NCI-H524 (cell line): ENCODE measurements around the gene PABPC1L.

Experiments used
- DNase-seq, 2 experiments: peaks; one replicate each; lab custom pipeline; 2025; lab: John Stamatoyannopoulos, UW

The PABPC1L gene

DNA sequence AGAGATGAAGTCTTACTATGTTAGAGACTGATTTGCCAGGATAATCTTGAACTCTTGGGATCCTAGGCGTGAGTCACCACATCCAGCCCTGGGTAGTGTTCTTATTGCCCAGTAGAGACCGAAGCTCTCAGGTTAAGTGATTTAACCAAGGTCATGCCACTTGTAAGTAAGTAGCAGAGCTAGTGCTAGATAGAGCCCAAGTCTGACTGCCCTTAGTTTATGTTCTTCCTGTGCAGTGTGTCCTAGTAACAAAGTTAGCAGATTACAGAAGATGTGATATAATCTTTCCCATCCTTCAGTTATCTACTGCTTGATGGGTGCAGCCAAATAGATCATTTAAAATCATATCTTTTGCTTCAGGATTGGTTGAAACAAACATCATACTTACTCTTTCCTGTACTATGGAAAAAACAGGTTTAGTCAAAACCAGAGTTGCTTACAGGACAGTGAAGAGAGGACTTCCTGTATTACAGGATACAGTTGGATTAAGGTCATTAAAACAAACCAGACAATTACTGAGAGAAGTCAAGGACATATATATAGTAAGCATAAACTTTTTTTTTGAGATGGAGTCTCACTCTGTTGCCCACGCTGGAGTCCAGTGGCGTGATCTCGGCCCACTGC is 9.5 kb upstream of the PABPC1L start:
- no peak for DNase-seq

DNA sequence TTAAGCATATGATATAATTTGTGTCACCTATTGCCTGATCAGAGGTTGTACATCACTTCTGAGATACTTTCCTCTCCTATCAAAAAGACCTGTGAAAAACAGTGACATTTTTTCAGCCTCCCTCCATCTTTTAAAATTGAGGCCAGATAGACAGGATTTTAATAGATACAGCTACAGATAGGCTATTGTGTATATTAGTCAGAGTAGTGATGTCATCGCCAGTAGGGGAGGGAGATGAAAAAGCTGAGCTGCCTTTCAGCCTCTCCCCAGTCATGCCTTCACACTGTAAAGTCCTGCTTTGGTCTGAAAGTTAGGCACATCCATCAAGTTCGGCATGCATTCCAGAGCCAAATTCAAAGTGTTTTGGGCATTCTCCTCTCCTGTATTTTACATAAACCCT is 7.9 kb upstream of the PABPC1L start:
- DNase-seq = no peak

DNA sequence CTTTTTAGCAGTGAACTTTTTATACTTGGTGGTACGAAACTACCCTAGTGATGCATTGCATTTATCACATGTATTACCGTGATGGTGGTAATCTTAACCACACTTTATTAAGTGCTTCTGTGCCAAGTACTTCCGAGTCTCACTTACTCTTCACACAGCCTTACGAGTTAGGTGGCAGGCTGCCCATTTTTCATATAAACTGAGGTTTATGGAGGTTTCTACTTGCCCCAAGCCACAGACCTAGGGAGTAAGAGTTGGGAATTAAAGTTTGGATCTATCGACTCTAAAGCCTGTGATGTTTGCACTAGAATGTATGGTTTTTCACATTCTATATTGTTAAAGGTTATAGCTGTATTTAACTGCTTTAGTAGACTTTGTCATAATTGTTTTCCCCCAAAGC is 5.5 kb upstream of the PABPC1L start:
- no peak for DNase-seq

DNA sequence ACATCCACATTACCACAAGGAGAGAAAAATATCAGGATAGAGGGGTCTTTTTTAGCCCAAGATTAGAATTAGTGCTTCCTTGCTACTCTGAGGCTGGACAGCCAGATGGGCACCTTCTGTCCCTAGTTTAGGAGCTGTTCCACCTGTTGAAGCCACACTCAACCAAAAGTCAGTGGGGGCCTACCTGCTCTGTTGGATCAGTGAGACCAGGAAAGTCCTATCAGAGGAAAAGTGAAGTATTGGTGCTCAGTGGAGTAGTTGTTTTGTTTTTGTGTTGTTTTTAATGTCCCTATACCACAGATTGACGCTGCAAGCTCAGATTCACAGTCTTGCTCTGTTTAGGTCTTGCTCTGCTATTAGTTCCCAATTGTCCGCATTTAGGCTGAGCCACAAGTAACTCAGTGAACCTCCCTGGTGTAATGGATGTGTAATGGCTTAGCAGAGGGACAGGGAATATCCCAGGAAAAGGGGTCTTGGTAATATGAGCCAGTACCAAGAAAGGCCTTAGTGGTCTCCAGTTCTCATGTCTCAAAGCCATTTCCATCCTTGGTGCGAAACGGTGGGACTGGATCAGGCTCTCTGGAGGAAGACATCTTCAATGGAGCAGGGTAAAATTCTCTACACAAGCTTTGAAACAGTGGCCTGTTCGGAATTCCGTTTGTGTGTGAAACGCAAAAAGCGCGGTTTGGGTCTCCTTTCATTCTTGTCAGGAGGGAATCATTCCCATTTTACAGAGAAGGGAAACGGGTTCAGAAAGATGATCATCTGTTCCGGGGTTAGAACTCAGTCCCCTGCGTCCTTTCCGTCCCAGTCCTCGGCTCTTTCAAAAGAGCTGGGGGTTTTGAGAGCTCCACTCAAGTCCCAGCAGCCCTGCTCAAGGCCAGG is 631 bp upstream of the PABPC1L start:
- no peak for DNase-seq

DNA sequence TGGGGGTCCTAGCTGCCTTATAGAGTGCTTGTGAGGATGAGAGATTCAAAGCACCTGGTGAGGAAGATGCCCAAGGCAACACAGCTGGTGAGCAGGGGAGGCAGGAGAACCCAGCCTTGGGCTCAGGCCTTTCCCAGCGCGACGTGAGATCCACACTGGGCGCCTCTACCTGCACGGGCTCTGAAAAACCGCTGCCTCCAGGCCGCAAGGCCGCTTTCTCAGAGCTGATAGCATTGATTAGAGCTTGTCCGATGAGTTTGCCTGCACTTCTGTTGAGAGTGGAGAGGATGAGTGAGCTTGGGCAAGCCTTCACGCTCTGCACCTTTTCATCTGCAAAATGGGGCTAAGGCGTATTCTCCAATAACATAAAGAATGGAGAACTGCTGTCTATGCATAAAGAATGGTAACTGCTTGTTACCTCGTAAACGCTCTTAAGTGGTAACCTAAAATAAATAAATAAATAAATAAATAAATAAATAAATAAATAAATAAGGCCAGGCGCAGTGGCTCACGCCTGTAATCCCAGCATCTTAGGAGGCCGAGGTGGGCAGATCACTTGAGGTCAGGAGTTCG is 916 bp downstream of the PABPC1L start:
- DNase-seq = no peak

DNA sequence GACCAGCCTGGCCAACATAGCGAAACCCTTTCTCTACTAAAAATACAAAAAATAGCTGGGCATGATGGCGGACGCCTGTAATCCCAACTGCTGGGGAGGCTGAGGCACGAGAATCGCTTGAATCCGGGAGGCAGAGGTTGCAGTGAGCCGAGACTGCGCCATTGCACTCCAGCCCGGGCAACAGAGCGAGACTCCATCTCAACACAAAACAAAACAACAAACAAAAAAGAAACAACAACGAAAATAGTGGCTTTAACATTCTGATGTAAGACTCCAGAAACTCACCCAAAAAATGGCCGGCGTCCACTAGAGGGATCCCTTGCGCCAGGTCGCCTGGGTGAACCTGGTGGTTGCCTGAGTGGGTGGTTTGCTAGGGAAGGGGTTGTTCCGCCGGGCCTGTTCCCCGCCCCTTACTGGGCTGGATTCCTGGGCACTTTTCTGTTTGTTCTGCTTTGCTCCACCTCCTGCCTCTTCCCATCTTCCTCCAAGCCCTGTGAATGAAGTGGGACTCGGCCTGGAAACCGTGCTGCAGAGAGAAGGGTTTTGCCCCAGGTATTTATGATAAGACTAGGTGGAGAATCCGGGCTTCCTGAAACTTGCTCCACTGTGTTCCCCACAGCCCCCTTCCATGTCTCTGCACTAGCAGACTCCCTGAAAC is 1.5 kb downstream of the PABPC1L start:
- DNase-seq = peak in 1 of 2 experiments; percentile 11

DNA sequence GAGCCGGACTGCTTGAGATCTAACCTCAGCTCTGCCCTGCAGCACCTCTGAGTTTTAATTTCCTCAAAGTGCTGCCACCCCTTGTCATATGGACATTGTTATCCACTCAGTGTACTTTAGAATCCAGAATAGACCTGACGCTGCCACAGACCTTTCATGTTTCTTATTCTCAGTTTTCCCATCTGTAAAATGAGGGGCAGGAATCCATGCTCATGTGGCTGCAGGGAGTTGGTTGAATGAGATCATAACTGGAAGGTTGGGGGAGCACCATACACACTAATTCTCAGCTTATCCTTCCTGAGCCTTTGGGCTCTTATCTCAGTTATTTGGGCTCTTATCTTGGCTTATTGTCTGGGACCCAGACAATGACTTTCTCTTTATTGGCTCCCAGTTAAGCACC is 2.3 kb downstream of the PABPC1L start:
- DNase-seq = no peak

DNA sequence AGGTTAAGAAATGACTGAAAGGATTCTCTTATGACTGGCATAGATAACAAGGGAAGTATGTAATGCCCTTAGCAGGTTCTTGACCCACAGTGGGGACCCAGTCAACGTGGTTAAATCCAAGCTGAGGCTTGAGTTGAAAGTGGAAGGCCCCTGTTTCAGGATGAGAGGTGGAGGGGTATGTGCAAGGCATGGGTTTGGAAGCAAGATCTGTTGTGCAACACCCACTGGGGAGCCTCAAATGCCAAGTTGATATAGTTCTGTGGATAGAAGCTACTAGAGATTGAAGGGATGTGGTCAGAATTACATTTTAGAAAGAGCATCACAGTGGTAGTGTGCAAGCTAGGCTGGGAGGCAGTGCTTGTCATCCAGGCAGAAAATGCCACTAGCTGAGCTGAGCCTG is 5.1 kb downstream of the PABPC1L start:
- no peak for DNase-seq

DNA sequence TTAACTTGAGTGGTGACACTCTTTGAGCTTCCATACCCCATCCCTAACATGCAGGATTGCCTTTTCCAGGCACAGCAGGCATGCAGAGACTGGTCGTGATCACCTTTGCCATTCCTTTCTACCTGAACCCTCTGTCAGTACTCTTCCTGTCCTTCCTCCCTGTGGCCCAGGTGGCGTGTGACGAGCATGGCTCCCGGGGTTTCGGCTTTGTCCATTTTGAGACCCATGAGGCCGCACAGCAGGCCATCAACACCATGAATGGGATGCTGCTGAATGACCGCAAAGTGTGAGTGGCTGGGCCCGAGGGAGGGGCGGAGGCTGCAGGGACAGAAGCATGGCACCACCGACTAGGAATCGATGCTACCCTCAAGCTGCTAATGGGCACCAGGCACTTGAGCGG is 6.7 kb downstream of the PABPC1L start:
- DNase-seq = no peak

DNA sequence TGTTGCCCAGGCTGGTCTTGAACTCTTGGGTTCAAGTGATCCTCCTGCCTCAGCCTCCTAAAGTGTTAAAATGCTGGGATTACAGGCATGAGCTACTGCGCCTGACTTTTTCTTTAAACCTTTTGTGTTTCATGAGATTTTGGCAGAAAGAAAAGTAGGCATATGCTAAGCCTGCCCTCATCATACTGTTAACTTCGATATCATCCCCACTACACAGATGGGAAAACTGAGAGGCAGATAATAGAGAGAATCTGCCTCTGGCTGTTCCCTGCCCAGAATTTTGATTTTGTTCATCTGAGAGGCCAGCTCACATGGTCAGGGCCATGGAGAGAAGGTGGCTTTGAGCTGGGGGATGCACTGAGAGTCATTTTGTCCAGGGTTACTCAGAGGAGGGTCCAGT is 7.5 kb downstream of the PABPC1L start:
- no peak for DNase-seq

DNA sequence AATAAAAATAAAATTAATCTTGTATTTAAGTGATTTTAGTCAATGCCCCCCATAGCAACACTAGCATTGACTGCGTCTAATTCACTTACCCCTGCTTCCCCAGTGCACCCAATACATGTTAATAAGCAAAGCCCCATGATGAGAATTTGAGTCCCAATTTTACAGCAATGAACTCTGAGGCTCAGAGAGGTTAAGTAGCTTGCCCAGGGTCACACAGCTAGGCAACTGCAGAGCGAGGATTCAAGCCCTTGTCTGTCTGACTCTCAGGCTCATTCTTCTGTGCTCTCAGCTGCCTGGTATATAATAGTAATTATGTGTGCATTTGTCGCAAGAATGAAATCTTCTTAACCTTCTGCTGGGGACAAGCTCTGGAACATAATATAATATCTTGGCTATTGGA is 8.5 kb downstream of the PABPC1L start:
- DNase-seq = no peak

DNA sequence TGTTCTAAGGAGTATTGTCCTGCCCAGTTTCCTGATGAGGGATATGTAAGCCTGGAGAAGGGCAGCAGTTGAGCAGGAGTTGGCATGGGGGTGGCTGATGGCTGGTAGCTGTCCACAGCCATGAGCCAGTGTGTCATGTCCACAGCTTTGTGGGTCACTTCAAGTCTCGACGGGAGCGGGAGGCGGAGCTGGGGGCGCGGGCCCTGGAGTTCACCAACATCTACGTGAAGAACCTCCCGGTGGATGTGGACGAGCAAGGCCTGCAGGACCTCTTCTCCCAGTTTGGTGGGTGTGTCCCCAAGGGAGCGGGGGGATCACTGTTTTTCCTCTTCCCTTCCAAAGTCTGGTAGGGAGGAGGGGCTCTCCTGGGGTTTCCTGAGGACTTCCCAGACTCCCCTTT is 8.9 kb downstream of the PABPC1L start:
- no peak for DNase-seq

DNA sequence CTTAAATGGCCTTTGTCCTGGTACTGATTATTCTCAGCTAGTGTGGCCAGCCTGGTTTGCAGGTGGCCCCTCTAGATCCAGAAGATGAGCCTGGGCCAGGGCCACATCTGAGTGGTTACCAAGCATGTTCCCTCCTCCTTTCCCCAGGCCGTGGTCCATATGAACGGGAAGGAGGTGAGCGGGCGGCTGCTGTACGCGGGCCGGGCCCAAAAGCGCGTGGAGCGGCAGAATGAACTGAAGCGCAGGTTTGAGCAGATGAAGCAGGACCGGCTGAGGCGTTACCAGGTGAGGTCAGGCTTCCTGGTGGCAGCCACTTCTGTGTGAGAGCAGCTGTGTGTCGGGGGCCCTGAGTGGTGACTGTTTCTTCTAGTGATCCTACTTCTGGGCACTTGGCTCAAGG is 11.6 kb downstream of the PABPC1L start:
- DNase-seq = no peak

DNA sequence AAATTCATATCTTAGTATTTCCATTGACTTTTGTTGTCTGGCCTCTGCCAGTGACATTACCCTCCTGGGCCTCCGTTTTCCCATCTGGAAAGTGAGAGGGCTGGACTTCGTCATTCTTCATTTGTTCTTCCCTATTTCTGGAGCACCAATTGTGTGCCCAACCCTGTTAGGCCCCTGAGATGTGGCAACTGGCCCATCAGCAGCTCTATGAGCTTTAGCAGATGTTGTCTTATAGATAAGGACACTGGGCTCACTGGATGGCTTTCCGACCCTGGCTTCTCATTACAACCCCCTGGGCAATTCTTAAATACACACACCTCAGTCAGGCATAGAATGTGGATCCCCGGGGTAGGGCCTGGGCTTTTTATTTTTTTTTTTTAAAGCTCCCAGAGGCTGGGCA is 14.7 kb downstream of the PABPC1L start:
- no peak for DNase-seq

DNA sequence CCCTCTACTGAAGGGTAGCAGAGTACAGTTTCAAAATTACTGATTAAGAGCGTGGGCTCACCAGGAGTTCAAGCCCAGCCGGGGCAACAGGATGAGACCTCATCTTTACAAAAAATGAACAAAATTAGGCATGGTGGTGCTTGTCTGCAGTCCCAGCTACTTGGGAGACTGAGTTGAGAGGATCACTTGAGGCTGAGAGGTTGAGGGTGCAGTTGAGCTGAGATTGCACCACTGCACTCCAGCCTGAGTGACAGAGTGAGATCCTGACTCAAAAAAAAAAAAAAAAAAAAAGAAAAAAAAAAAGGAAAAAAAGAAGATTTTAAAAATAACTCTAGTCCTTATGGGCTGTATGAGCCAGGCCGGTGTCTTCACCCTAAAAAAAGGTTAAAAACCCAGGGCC is 18.7 kb downstream of the PABPC1L start:
- no peak for DNase-seq

DNA sequence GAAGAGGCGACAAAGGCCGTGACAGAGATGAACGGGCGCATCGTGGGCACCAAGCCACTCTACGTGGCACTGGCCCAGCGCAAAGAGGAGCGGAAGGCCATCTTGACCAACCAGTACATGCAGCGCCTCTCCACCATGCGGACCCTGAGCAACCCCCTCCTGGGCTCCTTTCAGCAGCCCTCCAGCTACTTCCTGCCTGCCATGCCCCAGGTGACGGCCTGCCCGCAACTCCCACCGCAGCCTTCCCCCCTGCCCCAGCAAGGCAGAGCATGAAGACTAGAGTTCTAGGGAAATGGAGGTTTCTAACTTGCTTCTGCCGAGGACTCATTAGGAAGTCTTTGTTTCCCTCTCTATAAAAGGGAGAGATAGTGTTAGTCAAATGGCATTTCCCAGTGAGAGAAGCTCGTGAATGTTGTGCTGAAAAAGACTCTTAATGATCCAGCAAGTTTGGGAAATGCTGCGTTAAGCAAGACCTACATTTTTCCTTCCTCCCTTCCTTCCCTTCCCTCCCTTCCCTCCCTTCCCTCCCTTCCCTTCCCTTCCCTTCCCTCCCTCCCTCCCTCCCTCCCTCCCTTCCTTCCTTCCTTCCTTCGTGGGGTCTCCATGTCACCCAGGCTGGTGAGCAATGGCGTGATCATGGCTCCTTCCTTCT is 20.8 kb downstream of the PABPC1L start:
- no peak for DNase-seq

DNA sequence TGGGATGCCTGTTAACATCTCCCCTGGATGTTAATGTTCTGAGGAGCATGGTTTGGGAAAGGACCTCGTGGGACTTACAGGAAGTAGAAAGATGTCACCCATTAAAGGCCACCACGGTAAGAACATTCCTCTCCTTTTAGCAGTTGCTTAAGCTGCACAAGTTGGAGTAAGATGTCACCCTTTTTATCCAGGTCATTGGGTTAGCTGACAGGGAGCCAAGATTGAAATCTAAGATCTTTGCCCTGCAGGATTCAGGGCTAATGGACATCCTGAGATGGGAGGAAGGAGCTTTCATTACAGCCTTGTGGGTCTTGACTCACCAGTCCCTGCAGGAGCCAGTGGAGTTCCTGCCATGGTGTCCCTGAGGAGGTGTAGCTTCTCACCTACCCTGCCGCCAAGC is 22.1 kb downstream of the PABPC1L start:
- DNase-seq = no peak

DNA sequence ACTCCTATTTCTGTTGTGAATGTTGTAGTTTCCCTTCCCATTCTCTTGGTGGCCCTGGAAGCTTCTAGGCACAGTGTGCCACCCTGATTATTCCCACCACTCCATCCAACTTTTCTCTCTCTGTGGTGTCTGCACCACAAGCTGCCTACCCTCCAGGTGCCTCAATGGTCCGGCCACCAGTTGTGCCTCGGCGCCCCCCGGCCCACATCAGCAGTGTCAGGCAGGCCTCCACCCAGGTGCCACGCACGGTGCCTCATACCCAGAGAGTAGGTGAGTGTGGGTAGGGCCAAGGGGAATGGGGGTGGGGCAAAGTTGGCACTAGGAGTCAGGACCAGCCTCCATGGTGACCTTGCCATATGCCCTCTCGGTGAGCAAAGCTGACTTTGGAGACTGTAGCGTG is 23.1 kb downstream of the PABPC1L start:
- DNase-seq = no peak

DNA sequence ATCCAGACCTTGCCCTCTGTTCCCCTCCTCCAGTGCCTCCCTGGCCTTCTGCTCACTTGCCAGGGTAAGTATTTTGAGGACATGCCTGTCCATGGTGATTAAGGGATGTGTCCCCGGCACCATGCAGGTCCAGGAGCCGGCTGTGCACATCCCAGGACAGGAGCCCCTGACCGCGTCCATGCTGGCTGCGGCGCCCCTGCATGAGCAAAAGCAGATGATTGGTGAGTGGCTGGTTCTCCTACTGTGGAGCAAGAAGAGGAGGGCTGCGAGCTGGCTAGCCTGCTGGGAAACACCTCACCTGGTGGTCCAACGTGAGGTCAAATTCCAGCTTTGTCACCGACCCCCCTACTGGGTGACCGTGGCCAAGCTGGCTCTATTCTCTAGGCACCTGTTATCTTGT is 26.6 kb downstream of the PABPC1L start:
- DNase-seq = no peak

DNA sequence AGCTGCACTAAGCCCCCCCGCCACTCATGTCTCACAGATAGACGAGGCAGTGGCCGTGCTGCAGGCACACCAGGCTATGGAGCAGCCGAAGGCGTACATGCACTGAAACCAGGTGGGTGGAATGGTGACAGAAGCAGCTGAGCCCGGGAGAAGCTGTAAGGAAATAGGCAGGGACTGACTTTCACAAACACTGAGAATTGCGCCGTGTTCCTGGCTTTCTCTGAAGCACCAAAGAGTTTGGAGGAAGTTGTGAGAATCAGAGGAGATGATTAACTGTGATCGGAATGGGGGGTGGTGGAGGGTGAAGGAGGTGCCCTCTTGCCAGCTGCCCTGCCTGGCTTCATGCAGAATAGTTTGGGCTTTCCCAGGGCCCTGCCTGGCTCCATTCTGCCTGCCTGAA is 28.8 kb downstream of the PABPC1L start:
- no peak for DNase-seq

DNA sequence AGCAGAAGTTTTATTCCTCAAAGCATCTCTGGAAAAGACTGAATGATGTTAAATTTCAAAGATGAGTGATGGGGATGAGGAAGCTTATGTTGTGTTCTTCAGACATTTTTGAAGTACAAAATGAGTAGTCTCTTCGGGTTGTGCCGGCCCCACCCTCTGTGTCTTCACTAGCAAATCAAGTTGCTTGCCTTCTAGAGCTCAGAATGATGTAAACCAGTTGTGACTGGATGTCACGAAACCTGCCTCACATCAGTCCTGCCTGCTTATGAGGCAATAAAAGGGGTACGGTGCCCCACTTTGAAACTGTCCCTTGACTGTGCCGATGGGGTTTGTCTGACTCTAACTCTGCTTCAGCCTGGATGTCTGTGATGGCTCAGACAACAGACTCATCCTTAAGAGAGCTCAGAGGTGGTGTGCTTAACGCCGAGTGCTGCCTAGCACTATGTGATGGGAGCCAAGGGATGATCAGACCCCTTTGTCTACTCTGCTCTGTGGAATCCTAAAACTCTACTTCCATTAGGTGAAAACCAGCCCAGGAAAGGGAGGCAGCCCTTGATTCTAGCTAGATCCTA is 31.3 kb downstream of the PABPC1L start:
- DNase-seq = no peak
